CD4-positive, alpha-beta T cell treated with Interleukin-15 for 4 hours (primary cell): ENCODE data around the gene UBR3.

Source experiments
- DNase-seq: peaks from one replicate; pipeline ENCODE4 v3.0.0-alpha.2; 2020; ENCODE audit warnings: low spot score

Gene UBR3

GRCh38 chr2:170006587-170007325 is 179.5 kb downstream of the UBR3 start:
- DNase-seq, result no peak

DNA sequence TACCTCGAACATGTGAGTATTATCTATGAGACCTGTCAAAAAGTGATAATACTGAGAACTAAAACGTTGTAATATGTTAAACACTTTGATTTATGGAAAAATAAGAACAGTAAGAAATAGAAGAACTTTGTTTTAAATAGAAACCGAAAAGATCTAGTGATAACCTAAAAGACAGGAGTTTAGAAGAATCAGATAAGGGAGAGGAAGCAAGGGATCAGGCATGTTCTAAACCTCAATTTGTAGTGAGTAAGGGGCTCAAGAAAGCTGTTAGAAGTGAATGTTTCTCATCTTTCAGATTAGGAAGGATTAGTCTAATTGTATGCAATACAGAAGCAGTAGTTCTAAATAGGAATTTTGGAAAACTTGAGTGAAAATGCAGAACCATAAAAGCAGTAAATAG is 182.0 kb downstream of the UBR3 start:
- DNase-seq, result no peak

DNA sequence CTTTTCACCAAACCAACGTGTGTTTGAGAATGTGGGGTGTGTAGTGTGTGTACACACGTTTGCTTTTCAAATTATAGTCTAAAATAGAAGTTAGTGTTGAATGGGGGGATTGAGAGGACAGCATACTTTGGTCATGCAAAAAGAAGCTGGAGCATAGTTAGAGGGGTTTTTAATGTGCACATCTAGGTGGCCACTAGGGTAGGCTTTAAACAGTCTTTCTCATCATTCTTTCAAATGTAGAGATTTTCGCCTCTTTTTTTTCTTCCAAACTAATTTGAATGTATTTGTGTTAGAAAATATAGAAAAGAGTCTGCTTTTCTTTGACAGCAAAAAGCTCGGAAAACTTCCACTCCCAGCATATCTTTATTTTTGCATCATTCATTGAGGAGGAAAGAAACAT is 185.5 kb downstream of the UBR3 start:
- no peak for DNase-seq

DNA sequence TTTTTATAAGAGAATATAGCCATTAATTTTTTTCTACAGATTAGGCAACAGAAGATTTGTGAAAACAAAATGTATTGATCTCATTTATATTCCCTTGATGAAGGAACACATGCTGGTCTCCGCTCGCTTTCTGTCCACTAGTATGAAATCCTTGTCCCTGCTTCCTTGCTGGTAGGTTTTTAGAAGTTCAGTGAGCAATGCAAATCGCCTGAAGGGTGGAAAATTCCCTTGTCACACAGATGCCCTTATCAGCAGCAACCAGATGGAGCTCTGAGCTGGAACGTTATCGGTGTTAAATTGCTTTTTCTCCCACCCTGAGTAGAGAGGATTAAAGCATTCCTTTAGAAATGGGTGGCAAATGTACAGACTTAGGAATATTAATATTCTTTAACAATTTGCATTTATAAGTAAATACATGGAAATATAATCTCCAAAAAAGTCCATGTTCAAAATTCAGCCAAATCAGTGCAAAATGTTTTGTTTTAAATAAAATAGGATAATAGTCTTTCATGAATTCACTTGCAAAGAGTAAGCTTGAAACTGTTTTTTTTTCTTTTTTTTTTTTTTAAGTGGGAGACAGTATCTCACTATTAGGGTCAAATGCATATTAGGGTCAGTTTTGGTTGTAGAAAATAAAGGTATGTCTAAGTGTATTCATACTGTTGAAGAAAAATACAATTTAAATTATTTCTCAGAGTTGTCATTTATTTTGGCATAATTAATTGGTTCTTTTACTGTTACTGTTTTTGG is 186.7 kb downstream of the UBR3 start:
- DNase-seq, result no peak

- no peak for DNase-seq
Measured at GRCh38 chr2:170014769-170015168, 187.5 kb downstream of the UBR3 start.

DNA sequence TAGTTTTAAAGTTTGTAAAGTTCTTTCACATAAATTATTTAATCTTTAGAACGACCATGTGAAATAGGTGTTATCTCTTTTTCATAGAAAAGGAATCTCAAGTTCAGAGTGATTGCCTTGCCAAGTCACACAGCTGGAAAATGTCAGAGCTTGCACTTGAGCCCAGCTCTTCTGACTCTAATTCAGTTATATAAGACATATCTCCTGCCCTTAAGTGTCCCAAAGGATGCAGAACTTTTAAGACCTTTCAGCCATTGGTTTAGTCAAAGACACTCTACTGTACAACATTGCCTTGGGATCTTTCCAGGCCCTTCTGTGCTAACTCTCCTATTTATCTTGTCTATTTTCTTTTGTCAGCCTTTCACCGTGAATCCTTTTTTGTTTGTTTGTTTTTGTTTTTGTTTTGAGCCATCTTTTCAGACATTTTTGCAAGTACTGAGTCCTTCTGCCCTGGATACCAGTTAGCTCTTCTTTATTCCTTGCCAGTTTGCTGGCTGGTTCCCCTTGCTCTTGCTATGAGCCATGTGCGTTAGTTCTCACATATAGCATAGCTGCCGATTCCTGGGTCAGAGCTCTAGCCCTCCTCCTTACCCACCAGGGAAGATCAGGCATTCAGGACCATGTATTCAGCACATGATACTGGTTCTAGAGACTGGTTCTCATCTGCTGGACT is 190.7 kb downstream of the UBR3 start:
- DNase-seq, result no peak

DNA sequence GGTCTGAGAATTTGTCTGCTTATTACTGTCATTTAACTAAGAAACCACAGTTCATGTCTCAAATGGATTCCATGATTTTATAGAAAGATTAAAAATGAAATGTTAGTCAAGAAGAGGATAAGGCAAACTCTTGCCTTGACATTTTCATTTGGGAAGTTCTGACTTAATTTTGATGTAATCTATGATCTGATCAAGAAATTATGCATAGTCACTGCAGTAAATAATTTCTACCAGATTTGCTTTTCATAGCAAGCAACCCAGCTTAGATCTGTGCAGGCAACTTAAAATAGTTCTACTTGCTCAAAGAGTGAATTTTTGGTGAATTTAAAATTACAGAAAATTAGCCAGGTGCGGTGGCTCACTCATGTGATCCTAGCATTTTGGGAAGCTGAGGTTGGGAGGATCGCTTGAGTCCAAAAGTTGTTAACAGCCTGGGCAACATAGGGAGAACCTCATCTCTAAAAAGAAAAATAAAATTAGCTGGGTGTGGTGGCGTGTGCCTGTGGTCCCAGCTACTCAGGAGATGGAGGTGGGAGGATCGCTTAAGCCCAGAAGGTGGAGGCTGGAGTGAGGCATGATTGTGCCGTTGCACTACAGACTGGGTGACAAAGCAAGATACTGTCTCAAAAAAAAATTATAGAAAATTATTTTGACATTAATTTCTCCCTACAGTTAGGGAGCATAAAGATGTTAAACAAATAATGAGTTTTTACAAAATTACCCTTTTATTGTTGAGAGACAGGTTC is 192.0 kb downstream of the UBR3 start:
- DNase-seq, result no peak

DNA sequence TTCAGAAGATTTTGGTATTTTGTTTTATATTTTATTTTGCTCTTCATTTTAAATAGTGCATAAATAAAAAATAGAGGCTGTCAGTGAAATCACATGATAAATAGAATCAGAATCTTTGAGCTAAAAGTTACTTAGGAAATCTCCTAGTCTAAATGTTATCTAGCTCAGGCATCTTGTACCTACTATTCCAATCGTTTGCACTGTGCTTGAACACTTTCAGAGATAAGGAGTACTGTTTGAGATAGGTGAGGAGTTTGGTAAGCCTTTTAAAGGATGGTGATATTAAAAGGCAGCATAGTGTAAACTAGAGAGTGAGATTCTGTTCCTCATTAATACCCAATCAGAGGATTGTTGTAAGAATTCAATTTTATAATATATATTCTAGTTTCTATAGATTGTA is 193.5 kb downstream of the UBR3 start:
- no peak for DNase-seq

- DNase-seq, result no peak
Measured at GRCh38 chr2:170022692-170023091, 195.4 kb downstream of the UBR3 start.

DNA sequence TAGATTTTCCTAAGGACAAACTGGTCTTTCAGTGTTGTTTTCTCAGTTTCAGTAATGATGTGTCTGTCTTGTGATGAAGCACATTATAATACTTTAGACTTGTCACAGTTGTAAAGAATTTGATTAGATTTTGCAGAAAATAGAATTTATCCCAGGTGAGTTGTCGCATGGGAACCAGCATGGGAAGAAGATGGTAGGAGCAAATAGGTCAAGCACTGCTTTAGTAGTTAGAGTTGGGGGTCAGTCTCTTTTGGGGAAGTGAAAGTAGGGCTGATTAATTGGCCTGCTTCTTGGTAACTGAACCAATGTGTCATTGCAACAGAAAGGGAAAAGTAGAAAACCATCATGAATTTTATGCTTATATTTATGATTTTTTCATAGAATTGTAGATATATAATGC is 197.5 kb downstream of the UBR3 start:
- DNase-seq, result no peak

GRCh38 chr2:170025223-170025622 is 198.0 kb downstream of the UBR3 start:
- DNase-seq, result no peak

- DNase-seq, result no peak
Measured at GRCh38 chr2:170026361-170026760, 199.1 kb downstream of the UBR3 start.

GRCh38 chr2:170029551-170029950 is 202.3 kb downstream of the UBR3 start:
- DNase-seq, result no peak

DNA sequence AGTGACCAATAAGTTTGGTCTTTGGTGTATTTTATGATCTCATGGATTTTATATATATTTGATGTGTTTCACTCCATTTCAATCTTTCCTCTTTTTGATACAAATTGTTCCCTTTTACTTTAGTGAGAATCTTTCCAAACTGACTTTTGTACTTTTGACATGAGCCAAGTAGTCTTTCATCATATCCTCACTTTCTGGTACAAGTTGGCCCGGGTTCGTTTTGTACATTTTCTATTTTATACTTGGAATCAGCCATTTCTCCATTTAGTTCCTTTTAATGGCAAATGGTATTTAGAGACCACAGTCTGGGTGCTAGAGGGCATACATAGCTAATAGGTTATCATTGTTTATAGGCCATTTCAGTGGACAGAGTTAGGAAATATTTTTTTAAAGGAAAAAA is 202.8 kb downstream of the UBR3 start:
- DNase-seq, result no peak

GRCh38 chr2:170031288-170031687 is 204.0 kb downstream of the UBR3 start:
- no peak for DNase-seq

DNA sequence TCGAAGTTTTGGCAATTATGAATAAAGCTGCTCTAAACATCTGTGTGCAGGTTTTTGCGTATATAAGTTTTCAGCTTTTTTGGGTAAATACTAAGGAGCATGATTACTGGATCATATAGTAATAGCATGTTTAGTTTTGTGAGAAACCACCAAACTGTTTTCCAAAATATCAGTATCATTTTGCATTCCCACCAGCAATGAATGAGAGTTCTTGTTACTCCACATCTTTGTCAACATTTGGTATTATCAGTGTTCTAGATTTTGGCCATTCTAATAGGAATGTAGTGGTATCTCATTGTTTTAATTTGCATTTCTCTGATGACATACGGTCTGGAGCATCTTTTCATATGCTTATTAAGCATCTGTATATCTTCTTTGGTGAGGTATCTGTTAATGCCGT is 207.3 kb downstream of the UBR3 start:
- no peak for DNase-seq

- DNase-seq, result no peak
Measured at GRCh38 chr2:170038734-170039133, 211.5 kb downstream of the UBR3 start.

- no peak for DNase-seq
Measured at GRCh38 chr2:170039401-170040172, 212.3 kb downstream of the UBR3 start.

- no peak for DNase-seq
Measured at GRCh38 chr2:170044751-170045478, 217.7 kb downstream of the UBR3 start.

DNA sequence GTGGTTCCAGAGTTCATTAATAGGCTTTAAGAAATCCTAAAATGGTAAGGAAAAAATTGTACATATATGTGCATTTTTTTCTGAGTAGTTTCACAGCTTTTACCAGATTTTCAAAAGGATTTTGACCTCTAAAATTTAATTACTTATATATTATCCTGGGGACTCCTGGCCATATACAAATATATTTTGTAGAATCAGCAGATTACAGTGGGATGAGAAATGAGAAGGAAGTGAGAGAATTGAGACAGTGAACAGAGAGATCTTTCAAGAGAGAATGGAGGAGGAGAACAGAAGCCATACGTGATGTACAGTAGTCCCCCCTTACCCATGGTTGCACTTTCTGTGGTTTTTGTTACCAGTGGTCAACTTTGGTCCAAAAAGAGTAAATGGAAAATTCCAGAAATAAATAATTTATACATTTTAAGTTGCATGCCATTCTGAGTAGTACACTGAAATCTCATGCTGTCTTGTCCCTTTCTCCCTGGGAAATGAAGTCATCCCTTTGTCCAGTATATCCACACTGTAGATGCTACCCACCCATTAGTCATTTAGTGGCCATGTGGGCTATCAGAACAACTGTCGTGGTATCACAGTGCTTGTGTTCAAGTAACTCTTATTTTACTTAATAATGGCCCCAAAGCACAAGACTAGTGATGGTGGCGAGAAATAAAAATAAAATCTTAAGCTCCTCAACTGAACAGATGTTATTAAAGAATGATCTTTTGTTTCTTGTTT is 220.2 kb downstream of the UBR3 start:
- DNase-seq, result no peak
